Stimulated activated effector memory CD8-positive, alpha-beta T cell treated with anti-CD3 and anti-CD28 coated beads, Interleukin-12 subunit alpha, Interleukin-12 subunit beta, amount 100 ng/mL, for 72 hours (primary cell): ENCODE results near the gene MAN2A1.
A peak's percentile ranks its signal among the peaks of the same experiment; 100 is the strongest.

ENCODE experiments used
- ATAC-seq: fragments of 150-1000 bp; cut with Tn5 transposase; 2 replicates; pipeline ENCODE4 v1.10.0; 2021
- DNase-seq, 2 donors: peaks; one replicate each; pipeline ENCODE4 v3.0.0; 2021 to 2022; ENCODE audit warnings: low spot score in 2 of 2
- H3K27ac Mint-ChIP-seq: one replicate; pipeline ENCODE4 v1.8.0; 2022; ENCODE audit warnings: mild to moderate bottlenecking, mixed read lengths
- H3K36me3 Mint-ChIP-seq: one replicate; pipeline ENCODE4 v1.8.0; 2022; ENCODE audit warnings: mild to moderate bottlenecking, mixed read lengths
- H3K4me1 Mint-ChIP-seq: one replicate; pipeline ENCODE4 v1.8.0; 2022; ENCODE audit warnings: mixed read lengths
- H3K4me3 Mint-ChIP-seq: one replicate; pipeline ENCODE4 v1.8.0; 2022; ENCODE audit warnings: mild to moderate bottlenecking, mixed read lengths
- H3K9me3 Mint-ChIP-seq: one replicate; pipeline ENCODE4 v1.8.0; 2022; ENCODE audit warnings: mixed read lengths

Gene MAN2A1

DNA sequence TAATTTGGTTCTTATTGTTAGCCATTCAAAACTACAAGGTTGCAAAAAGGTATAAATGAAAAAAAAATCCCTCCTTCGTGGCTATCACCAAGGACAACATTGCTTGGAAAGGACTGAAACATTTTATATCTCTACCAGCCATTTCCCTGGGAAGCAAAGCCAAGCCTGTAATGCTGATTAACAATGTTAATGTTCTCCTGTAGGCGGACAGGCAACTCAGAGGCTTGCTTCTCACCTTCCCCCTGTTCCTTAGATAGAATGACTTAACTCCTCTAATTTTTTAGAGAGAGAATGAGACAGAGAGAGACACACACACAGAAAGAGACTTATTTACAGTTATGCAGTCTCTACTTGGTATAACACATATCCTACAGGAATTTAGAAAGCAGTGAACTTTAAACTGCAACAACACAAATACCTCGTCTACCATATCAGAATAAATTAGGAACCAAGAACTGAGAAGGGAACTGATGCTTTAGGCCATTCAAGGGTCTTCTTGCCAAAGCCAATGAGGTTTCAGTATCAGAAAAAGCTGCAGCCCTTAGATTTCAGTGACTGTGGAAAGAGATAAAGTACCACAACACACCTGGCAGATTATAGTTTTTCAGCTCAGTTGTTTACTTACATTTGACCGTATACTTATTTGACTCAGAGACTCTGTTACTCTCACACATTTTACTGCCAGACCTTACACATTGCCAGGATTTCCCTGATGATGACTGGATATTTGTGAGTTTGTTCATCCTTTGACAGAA, 20.9 kb upstream of the MAN2A1 start:
- no peak for ATAC-seq
- Mint-ChIP-seq H3K4me3 (no peak overlapping the region), H3K36me3 (no peaks in the 10 kb centered on the region), H3K9me3 (no peaks in the 10 kb centered on the region), H3K27ac (no peak overlapping the region), H3K4me1 (no peaks in the 10 kb centered on the region)
- no peak for DNase-seq

GRCh38 chr5:109669991-109670706, 19.6 kb upstream of the MAN2A1 start:
- no peaks in the 10 kb centered on the region for H3K36me3 Mint-ChIP-seq
- ATAC-seq (no peak), DNase-seq (no peak)
- H3K9me3 Mint-ChIP-seq, result no peaks in the 10 kb centered on the region
- H3K4me3 Mint-ChIP-seq, result no peak overlapping the region
- no peak overlapping the region for H3K27ac Mint-ChIP-seq
- H3K4me1 Mint-ChIP-seq, result no peaks in the 10 kb centered on the region

DNA sequence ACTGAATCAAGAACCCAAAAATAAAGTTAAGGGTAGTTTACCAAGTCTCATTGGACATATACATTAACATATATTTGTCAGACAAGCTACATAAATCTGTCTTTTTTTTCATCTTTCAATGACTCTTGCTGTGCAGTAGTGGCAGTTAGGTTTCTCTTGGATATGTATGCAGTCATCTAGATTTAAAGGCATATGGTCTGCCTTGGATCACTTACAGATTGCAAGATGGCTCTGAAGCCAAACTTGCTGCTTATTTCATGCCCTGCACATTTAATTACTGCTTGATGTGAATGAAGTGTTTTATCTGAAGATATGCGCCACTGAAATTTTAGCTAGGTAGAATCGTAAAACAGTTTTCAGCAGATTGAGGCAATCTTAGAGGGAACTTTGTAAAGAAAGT, 18.6 kb upstream of the MAN2A1 start:
- Mint-ChIP-seq H3K4me1 (no peaks in the 10 kb centered on the region), H3K27ac (no peak overlapping the region), H3K36me3 (no peaks in the 10 kb centered on the region), H3K9me3 (no peaks in the 10 kb centered on the region), H3K4me3 (no peak overlapping the region)
- DNase-seq (no peak), ATAC-seq (no peak)

DNA sequence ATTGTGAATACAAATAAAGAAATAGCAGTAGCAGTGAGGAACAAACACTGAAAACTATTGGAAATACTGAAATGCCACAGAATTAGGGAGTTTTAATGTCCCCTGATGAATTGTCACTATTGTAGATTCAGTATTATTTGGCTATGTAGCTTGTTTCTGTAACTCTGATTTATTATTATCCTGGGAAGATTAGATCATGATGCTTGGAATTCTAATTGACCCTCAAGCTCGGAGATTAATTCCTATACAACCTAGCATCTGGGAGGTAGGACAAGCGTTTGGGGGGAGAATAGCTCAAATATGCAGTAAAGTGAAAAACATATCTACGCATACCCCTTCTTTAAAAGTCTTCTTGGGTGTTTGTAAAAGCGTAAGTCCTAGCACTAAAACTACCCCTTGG, 15.1 kb upstream of the MAN2A1 start:
- no peak for DNase-seq
- Mint-ChIP-seq H3K36me3 (no peaks in the 10 kb centered on the region), H3K4me1 (no peaks in the 10 kb centered on the region), H3K9me3 (no peaks in the 10 kb centered on the region), H3K4me3 (no peak overlapping the region), H3K27ac (no peak overlapping the region)
- ATAC-seq, result no peak

GRCh38 chr5:109676920-109677319, 12.8 kb upstream of the MAN2A1 start:
- Mint-ChIP-seq H3K9me3 (no peaks in the 10 kb centered on the region), H3K4me3 (no peak overlapping the region), H3K27ac (no peak overlapping the region), H3K36me3 (no peaks in the 10 kb centered on the region), H3K4me1 (no peaks in the 10 kb centered on the region)
- ATAC-seq (no peak), DNase-seq (no peak)

DNA sequence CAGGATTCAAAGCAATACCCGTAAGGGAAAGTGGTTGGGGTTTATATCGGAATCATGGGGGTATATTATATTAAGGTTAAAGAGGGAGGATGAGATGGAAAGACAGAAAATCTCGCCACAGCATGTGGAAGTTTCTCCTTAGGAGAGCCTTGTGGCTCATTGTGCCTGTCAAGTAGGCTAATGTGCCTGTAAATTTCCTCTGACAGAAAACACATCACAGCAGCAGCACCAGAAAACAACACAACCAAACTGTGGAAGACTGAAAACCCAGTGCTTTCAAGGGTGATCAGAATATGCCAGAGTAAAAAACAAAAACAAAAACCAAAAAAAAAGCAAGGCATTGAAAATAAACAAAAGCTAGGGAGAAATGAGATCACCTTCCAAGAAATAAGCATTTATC, 11.3 kb upstream of the MAN2A1 start:
- ATAC-seq (no peak), DNase-seq (no peak)
- no peak overlapping the region for H3K27ac Mint-ChIP-seq
- no peaks in the 10 kb centered on the region for H3K9me3 Mint-ChIP-seq
- H3K4me1 Mint-ChIP-seq, result no peaks in the 10 kb centered on the region
- no peak overlapping the region for H3K4me3 Mint-ChIP-seq
- H3K36me3 Mint-ChIP-seq, result no peaks in the 10 kb centered on the region

DNA sequence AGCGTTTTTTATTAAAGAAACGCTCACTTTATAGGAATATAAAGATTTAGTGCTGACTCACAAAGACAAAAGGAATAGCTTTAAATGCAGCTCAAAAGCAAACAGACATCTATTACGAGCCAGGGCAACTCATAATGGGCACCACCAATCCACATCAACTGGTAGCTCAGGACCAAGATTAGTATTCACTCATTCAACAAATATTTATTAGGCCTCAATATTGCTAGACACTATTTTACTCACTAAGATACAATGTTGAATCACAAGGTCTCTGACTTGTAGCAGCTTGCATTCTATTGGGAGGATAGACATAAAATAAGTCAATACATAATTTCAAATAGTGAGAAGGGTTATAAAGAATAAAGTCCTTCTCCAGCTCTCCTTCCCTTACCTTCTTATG, 8.0 kb upstream of the MAN2A1 start:
- ATAC-seq (no peak), DNase-seq (no peak)
- no peak overlapping the region for H3K27ac Mint-ChIP-seq
- no peaks in the 10 kb centered on the region for H3K36me3 Mint-ChIP-seq
- H3K9me3 Mint-ChIP-seq, result no peaks in the 10 kb centered on the region
- no peaks in the 10 kb centered on the region for H3K4me1 Mint-ChIP-seq
- H3K4me3 Mint-ChIP-seq, result no peak overlapping the region

- H3K27ac Mint-ChIP-seq, result no peak overlapping the region
- no peaks in the 10 kb centered on the region for H3K9me3 Mint-ChIP-seq
- no peaks in the 10 kb centered on the region for H3K36me3 Mint-ChIP-seq
- ATAC-seq (no peak), DNase-seq (no peak)
- no peak overlapping the region for H3K4me3 Mint-ChIP-seq
- no peaks in the 10 kb centered on the region for H3K4me1 Mint-ChIP-seq
Measured at GRCh38 chr5:109682383-109682782, 7.3 kb upstream of the MAN2A1 start.

DNA sequence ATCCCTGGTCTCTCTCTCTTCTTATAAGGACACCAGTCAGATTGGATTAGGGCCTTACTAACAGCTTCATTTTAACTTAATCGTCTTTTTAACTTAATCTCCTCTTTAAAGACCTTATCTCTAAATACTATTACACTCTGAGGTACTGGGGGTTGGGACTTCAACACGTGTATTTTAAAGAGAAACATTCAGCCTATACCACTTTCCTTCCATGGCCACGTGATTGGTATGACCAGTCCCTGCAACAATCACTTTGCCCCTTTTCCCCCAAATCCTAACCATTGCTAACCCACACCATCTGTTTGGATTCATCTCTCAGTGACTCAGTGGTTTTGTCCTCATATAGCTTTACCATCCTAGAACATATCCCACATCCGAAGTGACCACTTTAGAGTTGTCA, 3.8 kb upstream of the MAN2A1 start:
- Mint-ChIP-seq H3K27ac (no peak overlapping the region), H3K4me3 (no peak overlapping the region), H3K9me3 (no peaks in the 10 kb centered on the region), H3K4me1 (peaks cover 7% of the 10 kb centered on the region), H3K36me3 (peaks cover 12% of the 10 kb centered on the region)
- DNase-seq (no peak), ATAC-seq (no peak)

DNA sequence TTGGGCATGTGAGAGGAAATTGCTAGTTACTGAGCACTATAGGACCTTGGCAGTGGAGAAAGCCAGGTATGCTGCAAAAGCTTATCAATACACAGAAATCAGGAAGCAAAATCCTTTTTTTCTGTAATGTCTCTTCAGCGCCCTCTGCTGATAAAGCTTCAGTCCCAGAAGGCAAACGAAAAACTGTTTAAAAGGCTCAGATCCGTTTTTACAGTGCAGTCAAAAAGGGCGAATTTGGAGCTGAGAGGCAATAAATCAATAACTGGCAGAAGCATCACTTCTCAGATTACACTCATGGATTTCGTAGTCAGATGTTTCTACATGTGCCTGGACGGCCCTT, 1.1 kb upstream of the MAN2A1 start:
- H3K9me3 Mint-ChIP-seq, result no peaks in the 10 kb centered on the region
- peak overlapping the region; percentile 83 for H3K4me3 Mint-ChIP-seq
- peaks cover 14% of the 10 kb centered on the region for H3K36me3 Mint-ChIP-seq
- DNase-seq (peak in 1 of 2 donors; percentile 59), ATAC-seq (no peak)
- peak overlapping the region; percentile 90 for H3K27ac Mint-ChIP-seq
- peaks cover 34% of the 10 kb centered on the region for H3K4me1 Mint-ChIP-seq

DNA sequence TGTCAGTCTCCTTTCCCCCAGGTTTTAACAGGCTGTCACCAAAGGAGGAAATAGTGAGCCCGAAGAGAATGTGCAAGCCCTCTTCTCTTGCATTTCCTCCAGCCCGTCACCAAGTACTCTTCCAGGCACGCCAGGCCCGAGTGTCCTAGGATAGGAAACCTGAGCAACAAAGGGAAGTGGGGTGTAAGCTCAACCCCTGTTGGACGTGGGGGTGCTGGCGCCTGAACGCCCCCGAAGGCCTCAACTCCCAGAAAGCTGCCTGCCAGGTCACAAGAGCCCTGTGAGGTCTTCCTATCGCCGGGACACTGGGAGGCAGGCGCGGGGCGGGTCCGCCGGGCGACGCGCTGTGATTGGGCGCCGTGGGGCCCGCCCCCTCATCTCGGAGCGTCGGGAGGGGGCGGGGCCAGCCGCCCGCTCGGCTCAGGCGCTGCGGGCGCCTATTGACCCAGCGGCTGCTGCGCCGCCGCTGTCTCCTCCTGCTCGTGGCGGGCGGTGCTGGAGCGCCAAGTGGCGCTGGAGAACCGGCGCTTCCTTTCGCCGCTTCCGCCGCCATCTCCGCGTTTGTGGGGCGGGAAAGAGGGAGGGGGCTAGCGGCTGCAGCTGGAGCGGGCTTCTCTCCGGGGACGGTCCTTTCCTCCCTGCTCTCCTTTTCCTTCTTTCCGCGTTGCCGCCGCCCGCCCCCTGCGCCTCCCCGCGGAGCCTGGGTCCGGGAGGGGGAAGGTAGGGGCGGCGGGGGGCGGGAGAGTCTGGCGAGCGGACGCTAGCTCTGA, 572 bp upstream of the MAN2A1 start:
- peak overlapping the region; percentile 83 for H3K4me3 Mint-ChIP-seq
- H3K9me3 Mint-ChIP-seq, result no peaks in the 10 kb centered on the region
- peaks cover 14% of the 10 kb centered on the region for H3K36me3 Mint-ChIP-seq
- peak overlapping the region; percentile 90 for H3K27ac Mint-ChIP-seq
- ATAC-seq, result peak; percentile 89
- DNase-seq, result peak; percentile 66 to 87
- peaks cover 39% of the 10 kb centered on the region for H3K4me1 Mint-ChIP-seq

- ATAC-seq, result peak; percentile 20
- H3K36me3 Mint-ChIP-seq, result peaks cover 14% of the 10 kb centered on the region
- DNase-seq, result peak; percentile 29 to 76
- no peaks in the 10 kb centered on the region for H3K9me3 Mint-ChIP-seq
- peak overlapping the region; percentile 83 for H3K4me3 Mint-ChIP-seq
- H3K4me1 Mint-ChIP-seq, result peaks cover 52% of the 10 kb centered on the region
- H3K27ac Mint-ChIP-seq, result peak overlapping the region; percentile 90
Measured at GRCh38 chr5:109690242-109690974, 681 bp downstream of the MAN2A1 start.

DNA sequence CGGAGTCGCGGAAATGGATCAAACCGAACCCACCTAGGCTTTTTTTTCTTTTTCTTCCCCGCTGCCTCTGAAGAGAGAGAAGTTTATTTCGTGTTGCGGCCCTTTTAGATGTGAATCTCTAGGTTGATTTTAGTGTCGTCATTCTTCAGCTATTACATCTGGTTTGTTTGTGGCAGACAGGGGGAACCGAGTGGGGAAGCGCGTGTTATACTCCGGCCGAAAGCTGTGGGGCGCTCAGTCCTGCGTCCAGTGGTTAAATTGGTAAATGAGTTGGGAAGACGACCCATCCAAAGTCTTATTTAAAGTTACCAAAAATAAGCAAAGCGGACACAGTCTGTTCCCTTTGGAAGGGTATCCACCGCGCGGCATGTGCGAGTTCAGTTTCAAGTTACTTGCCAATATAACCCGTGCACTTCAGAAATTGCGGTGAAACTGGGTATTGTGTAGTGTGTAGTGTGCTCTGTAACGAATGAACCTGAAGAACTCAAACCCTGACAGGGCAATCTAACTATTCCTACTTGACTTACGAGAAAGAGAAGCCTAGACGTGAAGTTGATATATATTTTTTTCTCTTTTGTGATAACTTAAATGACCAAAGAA, 1.3 kb downstream of the MAN2A1 start:
- ATAC-seq, result peak; percentile 11
- H3K4me3 Mint-ChIP-seq, result peak overlapping the region; percentile 83
- no peaks in the 10 kb centered on the region for H3K9me3 Mint-ChIP-seq
- DNase-seq, result peak; percentile 22 to 67
- peaks cover 56% of the 10 kb centered on the region for H3K4me1 Mint-ChIP-seq
- peaks cover 14% of the 10 kb centered on the region for H3K36me3 Mint-ChIP-seq
- H3K27ac Mint-ChIP-seq, result peak overlapping the region; percentile 90

GRCh38 chr5:109691996-109692395, 2.3 kb downstream of the MAN2A1 start:
- H3K9me3 Mint-ChIP-seq, result no peaks in the 10 kb centered on the region
- H3K27ac Mint-ChIP-seq, result no peak overlapping the region
- DNase-seq (no peak), ATAC-seq (no peak)
- peaks cover 14% of the 10 kb centered on the region for H3K36me3 Mint-ChIP-seq
- peak overlapping the region; percentile 83 for H3K4me3 Mint-ChIP-seq
- peaks cover 64% of the 10 kb centered on the region for H3K4me1 Mint-ChIP-seq

DNA sequence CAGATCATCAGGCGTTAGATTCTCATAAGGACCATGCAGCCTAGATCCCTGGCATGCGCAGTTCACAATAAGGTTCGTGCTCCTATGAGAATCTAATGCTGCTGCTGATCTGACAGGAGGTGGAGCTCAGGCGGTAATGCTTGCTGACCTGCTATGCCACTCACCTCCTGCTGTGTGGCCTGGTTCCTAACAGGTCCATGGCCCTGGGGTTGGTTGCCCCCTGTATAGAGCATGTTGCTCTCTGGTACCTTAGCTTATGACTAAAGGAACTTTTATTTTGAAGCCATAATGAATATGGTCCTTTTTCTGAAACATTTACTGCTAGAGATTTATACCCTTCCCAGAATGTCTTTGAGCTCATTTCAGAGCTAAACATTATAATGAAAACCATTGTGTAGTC, 3.1 kb downstream of the MAN2A1 start:
- no peak for ATAC-seq
- Mint-ChIP-seq H3K4me1 (peaks cover 66% of the 10 kb centered on the region), H3K27ac (no peak overlapping the region), H3K4me3 (peak overlapping the region; percentile 83), H3K36me3 (peaks cover 14% of the 10 kb centered on the region), H3K9me3 (no peaks in the 10 kb centered on the region)
- DNase-seq, result no peak
